ENCODE results near the gene DHTKD1.

GRCh38 chr10:12063483-12063818 lies 5.3 kb upstream of the DHTKD1 start:
- TF ChIP-seq CTCF (IDR thresholded peaks at IDR 0.05) (no peak), POLR2A (IDR thresholded peaks at IDR 0.05) (no peak)
